ENCODE results near the gene THEMIS2.

DNA sequence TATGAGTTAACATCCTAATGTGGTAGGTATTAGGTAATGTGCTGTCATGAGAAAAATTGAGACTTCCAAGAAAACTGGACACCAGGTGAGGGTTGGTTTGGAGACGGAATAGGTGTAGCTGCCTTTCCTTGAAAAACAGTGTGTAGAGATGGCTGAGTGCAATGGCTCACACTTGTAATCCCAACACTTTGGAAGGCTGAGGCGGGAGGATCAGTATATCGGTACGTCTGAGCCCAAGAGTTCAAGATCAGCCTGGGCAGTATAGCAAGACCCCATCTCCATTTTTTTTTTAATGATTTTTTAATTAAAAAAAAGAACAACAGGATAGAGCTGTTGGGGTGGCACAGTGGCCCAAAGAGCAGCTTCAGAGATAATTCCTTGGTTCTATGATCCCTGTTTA, 48.6 kb upstream of the THEMIS2 start:
- TF ChIP-seq, protein P1, sequence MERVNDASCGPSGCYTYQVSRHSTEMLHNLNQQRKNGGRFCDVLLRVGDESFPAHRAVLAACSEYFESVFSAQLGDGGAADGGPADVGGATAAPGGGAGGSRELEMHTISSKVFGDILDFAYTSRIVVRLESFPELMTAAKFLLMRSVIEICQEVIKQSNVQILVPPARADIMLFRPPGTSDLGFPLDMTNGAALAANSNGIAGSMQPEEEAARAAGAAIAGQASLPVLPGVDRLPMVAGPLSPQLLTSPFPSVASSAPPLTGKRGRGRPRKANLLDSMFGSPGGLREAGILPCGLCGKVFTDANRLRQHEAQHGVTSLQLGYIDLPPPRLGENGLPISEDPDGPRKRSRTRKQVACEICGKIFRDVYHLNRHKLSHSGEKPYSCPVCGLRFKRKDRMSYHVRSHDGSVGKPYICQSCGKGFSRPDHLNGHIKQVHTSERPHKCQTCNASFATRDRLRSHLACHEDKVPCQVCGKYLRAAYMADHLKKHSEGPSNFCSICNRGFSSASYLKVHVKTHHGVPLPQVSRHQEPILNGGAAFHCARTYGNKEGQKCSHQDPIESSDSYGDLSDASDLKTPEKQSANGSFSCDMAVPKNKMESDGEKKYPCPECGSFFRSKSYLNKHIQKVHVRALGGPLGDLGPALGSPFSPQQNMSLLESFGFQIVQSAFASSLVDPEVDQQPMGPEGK (CRISPR knock-in tag; IDR thresholded peaks at IDR 0.05; ENCODE audit: borderline replicate concordance): no peak
- TF ChIP-seq, protein P2, sequence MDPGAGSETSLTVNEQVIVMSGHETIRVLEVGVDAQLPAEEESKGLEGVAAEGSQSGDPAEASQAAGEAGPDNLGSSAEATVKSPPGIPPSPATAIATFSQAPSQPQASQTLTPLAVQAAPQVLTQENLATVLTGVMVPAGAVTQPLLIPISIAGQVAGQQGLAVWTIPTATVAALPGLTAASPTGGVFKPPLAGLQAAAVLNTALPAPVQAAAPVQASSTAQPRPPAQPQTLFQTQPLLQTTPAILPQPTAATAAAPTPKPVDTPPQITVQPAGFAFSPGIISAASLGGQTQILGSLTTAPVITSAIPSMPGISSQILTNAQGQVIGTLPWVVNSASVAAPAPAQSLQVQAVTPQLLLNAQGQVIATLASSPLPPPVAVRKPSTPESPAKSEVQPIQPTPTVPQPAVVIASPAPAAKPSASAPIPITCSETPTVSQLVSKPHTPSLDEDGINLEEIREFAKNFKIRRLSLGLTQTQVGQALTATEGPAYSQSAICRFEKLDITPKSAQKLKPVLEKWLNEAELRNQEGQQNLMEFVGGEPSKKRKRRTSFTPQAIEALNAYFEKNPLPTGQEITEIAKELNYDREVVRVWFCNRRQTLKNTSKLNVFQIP (CRISPR knock-in tag; IDR thresholded peaks at IDR 0.05; ENCODE audit: borderline replicate concordance, low read depth): no peak
- TF ChIP-seq ZC3H10 (CRISPR knock-in tag; IDR thresholded peaks at IDR 0.05) (no peak), ARNTL (CRISPR knock-in tag; IDR thresholded peaks at IDR 0.05; ENCODE audit: borderline replicate concordance, low read depth) (no peak), CSDC2 (CRISPR knock-in tag; IDR thresholded peaks at IDR 0.05) (no peak), RARB (CRISPR knock-in tag; IDR thresholded peaks at IDR 0.05) (no peak), OSR1 (CRISPR knock-in tag; IDR thresholded peaks at IDR 0.05) (no peak), TCF4 (CRISPR knock-in tag; IDR thresholded peaks at IDR 0.05; ENCODE audit: borderline replicate concordance) (no peak), ZFP3 (CRISPR knock-in tag; IDR thresholded peaks at IDR 0.05) (no peak), ISL1 (CRISPR knock-in tag; IDR thresholded peaks at IDR 0.05) (no peak), ZNF70 (CRISPR knock-in tag; IDR thresholded peaks at IDR 0.05) (no peak)
- TF ChIP-seq, protein P3, sequence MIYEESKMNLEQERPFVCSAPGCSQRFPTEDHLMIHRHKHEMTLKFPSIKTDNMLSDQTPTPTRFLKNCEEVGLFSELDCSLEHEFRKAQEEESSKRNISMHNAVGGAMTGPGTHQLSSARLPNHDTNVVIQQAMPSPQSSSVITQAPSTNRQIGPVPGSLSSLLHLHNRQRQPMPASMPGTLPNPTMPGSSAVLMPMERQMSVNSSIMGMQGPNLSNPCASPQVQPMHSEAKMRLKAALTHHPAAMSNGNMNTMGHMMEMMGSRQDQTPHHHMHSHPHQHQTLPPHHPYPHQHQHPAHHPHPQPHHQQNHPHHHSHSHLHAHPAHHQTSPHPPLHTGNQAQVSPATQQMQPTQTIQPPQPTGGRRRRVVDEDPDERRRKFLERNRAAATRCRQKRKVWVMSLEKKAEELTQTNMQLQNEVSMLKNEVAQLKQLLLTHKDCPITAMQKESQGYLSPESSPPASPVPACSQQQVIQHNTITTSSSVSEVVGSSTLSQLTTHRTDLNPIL (CRISPR knock-in tag; IDR thresholded peaks at IDR 0.05; ENCODE audit: low read depth): no peak
- TF ChIP-seq, protein P4, sequence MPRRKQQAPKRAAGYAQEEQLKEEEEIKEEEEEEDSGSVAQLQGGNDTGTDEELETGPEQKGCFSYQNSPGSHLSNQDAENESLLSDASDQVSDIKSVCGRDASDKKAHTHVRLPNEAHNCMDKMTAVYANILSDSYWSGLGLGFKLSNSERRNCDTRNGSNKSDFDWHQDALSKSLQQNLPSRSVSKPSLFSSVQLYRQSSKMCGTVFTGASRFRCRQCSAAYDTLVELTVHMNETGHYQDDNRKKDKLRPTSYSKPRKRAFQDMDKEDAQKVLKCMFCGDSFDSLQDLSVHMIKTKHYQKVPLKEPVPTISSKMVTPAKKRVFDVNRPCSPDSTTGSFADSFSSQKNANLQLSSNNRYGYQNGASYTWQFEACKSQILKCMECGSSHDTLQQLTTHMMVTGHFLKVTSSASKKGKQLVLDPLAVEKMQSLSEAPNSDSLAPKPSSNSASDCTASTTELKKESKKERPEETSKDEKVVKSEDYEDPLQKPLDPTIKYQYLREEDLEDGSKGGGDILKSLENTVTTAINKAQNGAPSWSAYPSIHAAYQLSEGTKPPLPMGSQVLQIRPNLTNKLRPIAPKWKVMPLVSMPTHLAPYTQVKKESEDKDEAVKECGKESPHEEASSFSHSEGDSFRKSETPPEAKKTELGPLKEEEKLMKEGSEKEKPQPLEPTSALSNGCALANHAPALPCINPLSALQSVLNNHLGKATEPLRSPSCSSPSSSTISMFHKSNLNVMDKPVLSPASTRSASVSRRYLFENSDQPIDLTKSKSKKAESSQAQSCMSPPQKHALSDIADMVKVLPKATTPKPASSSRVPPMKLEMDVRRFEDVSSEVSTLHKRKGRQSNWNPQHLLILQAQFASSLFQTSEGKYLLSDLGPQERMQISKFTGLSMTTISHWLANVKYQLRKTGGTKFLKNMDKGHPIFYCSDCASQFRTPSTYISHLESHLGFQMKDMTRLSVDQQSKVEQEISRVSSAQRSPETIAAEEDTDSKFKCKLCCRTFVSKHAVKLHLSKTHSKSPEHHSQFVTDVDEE (CRISPR knock-in tag; IDR thresholded peaks at IDR 0.05): no peak
